Upper lobe of left lung (tissue), 6 donors: ENCODE measurements around the gene LBP. TPM values are rescaled to one million over a fixed set of nuclear protein-coding genes. Genes with fewer than 3 reads are reported as not detected.
"Not testable (repeated sequence)": the region's sequence is repeated elsewhere in the genome, so short reads cannot be mapped to it uniquely, and the experiment has no call there.

Source experiments
- ATAC-seq, 2 donors: fragments of 200-7000 bp; cut with Tn5 transposase; one replicate each; pipeline ENCODE4 v1.9.1; 2022; ENCODE audit warnings: mild to moderate bottlenecking in 2 of 2, moderate library complexity in 2 of 2; ENCODE audit not compliant: low FRiP score in 2 of 2
- DNase-seq, 2 donors: peaks; one replicate each; pipeline ENCODE4 v3.0.0-alpha.2; 2019 to 2020
- H3K27ac ChIP-seq, 4 donors: fragments of 200-600 bp; sonication (generic); one replicate each; pipeline ENCODE4 v1.5.1; 2016 to 2019
- H3K27me3 ChIP-seq, 4 donors: fragments of 200-600 bp; sonication (generic); one replicate each; pipeline ENCODE4 v1.5.1; 2017 to 2019
- H3K36me3 ChIP-seq, 4 donors: fragments of 200-600 bp; sonication (generic); one replicate each; pipeline ENCODE4 v1.5.1; 2016 to 2019
- H3K4me1 ChIP-seq, 4 donors: fragments of 200-600 bp; sonication (generic); one replicate each; pipeline ENCODE4 v1.5.1; 2018 to 2019
- H3K4me3 ChIP-seq, 4 donors: fragments of 200-600 bp; sonication (generic); one replicate each; pipeline ENCODE4 v1.5.1; 2017 to 2019; ENCODE audit warnings: mild to moderate bottlenecking in 2 of 4, moderate library complexity in 1 of 4
- H3K9me3 ChIP-seq, 4 donors: fragments of 200-600 bp; sonication (generic); one replicate each; pipeline ENCODE4 v1.5.1; 2018 to 2019
- CTCF ChIP-seq, 6 experiments: fragments of 450-650 bp in 4 of 6; fragments of 200-600 bp in 2 of 6; sonication (generic) in 2 of 6; IDR thresholded peaks; one replicate each; pipeline ENCODE4 v1.5.1; 2016 to 2019; ENCODE audit warnings: antibody characterized with exemption in 6 of 6
- EP300 ChIP-seq, 4 donors: sonication (generic); formaldehyde crosslinking; IDR thresholded peaks; one replicate each; pipeline ENCODE4 v1.5.1; 2017; ENCODE audit warnings: antibody characterized with exemption in 4 of 4, control low read depth in 2 of 4
- POLR2A ChIP-seq, 4 donors: fragments of 450-650 bp; IDR thresholded peaks; one replicate each; pipeline ENCODE4 v1.5.1; 2016 to 2017; ENCODE audit warnings: antibody characterized with exemption in 4 of 4, mild to moderate bottlenecking in 2 of 4
- POLR2AphosphoS5 ChIP-seq, 2 donors: sonication (generic); formaldehyde crosslinking; IDR thresholded peaks; one replicate each; pipeline ENCODE4 v1.5.1; 2017; ENCODE audit warnings: antibody characterized with exemption in 2 of 2
- WGBS, 2 donors: methylation state at CpG; one replicate each; pipeline ENCODE4 v1.1.5; 2017 to 2018; 5-methylcytosine and 5-hydroxymethylcytosine counted together
- total RNA-seq, 6 donors: library from RNA; depleted of rRNA in 4 of 6; stranded (reverse); fragments of >200 nt in 4 of 6; gene quantifications; one replicate each; pipeline versions ENCODE4 v1.1.0 to v1.2.1, GENCODE V29; 2016 to 2021
- donor health status: DM: no; HTN: no; CAD: no; lungs with moderate emphysema.
- donor health status: DM: no; HTN: yes; CAD: no; lungs with severe emphysema.

Gene LBP
- total RNA-seq, 6 donors from 2014 or later: 0.14 to 0.44 (median 0.30) TPM; not detected in 3

GRCh38 chr20:38393259-38393658 lies 47.0 kb downstream of the LBP start:
- WGBS, 2 donors: 81 to 89% methylated on average over 5 of the region's 5 CpGs
- TF ChIP-seq POLR2A (IDR thresholded peaks at IDR 0.05): no peak
- no peak for TF ChIP-seq CTCF (IDR thresholded peaks at IDR 0.05)
- Histone ChIP-seq H3K4me3 (no peak overlapping the region), H3K4me1 (peaks cover 0 to 8% (median 4%) of the 10 kb centered on the region in 4 donors), H3K27me3 (no peaks in the 10 kb centered on the region), H3K9me3 (no peaks in the 10 kb centered on the region), H3K36me3 (no peaks in the 10 kb centered on the region), H3K27ac (no peak overlapping the region)
- ATAC-seq: no peak
- no peak for DNase-seq

- ATAC-seq (no peak), DNase-seq (no peak)
- peaks cover 0 to 8% (median 4%) of the 10 kb centered on the region in 4 donors for H3K4me1 ChIP-seq
- WGBS, 2 donors: 22 to 54% methylated on average over 2 of the region's 2 CpGs
- H3K4me3 ChIP-seq: no peak overlapping the region
- H3K9me3 ChIP-seq: no peaks in the 10 kb centered on the region
- H3K27me3 ChIP-seq: no peaks in the 10 kb centered on the region
- H3K36me3 ChIP-seq: no peaks in the 10 kb centered on the region
- H3K27ac ChIP-seq: peak overlapping the region in 1 of 4 donors; percentile 10
- TF ChIP-seq POLR2AphosphoS5 (IDR thresholded peaks at IDR 0.05) (no peak), POLR2A (IDR thresholded peaks at IDR 0.05) (no peak), EP300 (IDR thresholded peaks at IDR 0.05) (no peak), CTCF (IDR thresholded peaks at IDR 0.05) (no peak)
Measured at GRCh38 chr20:38395165-38395564, 48.9 kb downstream of the LBP start.

DNA sequence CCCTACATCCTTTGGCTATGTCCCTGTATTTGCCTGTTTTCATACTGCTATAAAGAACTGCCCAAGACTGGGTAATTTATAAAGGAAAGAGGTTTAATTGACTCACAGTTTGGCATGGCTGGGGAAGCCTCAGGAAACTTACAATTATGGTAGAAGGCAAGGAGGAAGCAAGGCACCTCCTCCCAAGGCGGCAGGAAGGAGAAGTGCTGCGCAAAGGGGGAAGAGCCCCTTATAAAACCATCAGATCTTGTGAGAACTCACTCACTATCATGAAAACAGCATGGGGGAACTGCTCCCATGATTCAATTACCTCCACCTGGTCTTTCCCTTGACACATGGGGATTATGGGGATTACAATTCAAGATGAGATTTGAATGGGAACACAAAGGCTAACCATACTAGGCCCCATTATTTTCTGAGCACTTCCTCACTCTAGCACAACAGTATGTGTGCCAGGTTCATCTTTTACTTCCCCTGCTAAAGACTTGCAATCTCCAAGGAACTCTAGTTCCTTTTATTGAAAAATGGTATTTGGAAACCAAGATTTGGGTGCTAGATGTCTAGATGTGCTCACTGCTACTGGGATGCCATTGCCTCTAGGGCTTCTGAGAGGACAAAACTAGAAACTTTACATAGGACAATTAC lies 49.6 kb downstream of the LBP start:
- WGBS, 2 donors: 51 to 53% methylated on average over 2 of the region's 2 CpGs
- not testable (repeated sequence) for H3K27me3 ChIP-seq, DNase-seq, H3K36me3 ChIP-seq, H3K4me1 ChIP-seq, H3K9me3 ChIP-seq, H3K4me3 ChIP-seq
- ATAC-seq: peak in 1 of 2 donors; percentile 38
- peak overlapping the region in 1 of 4 donors; percentile 10 for H3K27ac ChIP-seq

DNA sequence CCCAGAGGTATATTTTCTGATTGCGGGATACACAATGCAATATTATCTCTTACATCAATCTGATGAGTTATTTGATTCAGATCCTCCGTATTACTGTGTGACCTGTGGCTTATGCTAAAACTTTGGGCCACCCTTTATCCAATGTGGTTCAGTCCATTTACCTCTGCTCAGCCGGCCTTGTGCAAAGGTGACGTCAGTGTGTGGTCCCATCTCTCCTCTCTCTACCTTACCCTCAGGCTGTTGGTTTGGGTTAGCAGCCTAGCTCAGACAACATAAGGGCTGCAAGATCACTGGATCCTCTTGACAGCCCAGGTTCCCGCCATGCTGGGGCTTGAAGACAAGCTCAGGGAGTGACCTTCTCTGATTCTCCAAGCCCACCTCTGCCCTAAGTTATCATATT lies 55.8 kb downstream of the LBP start:
- Histone ChIP-seq H3K27me3 (no peaks in the 10 kb centered on the region), H3K4me1 (no peaks in the 10 kb centered on the region), H3K4me3 (no peak overlapping the region), H3K9me3 (no peaks in the 10 kb centered on the region), H3K36me3 (no peaks in the 10 kb centered on the region), H3K27ac (no peak overlapping the region)
- TF ChIP-seq CTCF (IDR thresholded peaks at IDR 0.05) (no peak), EP300 (IDR thresholded peaks at IDR 0.05) (no peak), POLR2A (IDR thresholded peaks at IDR 0.05) (no peak), POLR2AphosphoS5 (IDR thresholded peaks at IDR 0.05) (no peak)
- no peak for ATAC-seq
- no peak for DNase-seq
- 98 to 100% methylated on average over 5 of the region's 5 CpGs for WGBS, 2 donors

DNA sequence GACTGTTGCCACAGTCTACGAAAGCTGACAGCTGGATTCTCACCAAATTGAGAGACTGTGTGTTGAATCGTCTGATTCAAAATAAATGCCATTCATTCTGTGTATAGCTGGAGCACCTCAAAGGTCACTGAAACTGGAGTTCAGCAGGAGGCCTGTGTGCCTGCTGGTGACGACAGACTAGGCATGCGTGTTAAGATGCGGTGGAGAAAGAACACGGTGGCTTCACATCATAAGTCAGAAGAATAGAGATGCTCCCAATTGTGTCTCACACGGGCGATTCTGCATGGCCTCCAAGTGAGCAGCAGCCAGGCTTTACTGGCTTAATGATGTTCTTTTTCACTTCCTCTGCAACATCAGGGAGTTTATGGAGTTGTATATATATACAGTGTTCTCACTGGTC lies 56.5 kb downstream of the LBP start:
- Histone ChIP-seq H3K4me3 (no peak overlapping the region), H3K36me3 (no peaks in the 10 kb centered on the region), H3K27me3 (no peaks in the 10 kb centered on the region), H3K4me1 (no peaks in the 10 kb centered on the region), H3K27ac (no peak overlapping the region), H3K9me3 (no peaks in the 10 kb centered on the region)
- ATAC-seq: no peak
- DNase-seq: no peak
- TF ChIP-seq EP300 (IDR thresholded peaks at IDR 0.05): no peak
- no peak for TF ChIP-seq POLR2AphosphoS5 (IDR thresholded peaks at IDR 0.05)
- no peak for TF ChIP-seq POLR2A (IDR thresholded peaks at IDR 0.05)
- TF ChIP-seq CTCF (IDR thresholded peaks at IDR 0.05): no peak
- WGBS, 2 donors: 79 to 80% methylated on average over 8 of the region's 8 CpGs
